NCI-H128 (cell line): Measurements from ENCODE around the gene CNKSR3.

Experiments used
- DNase-seq: peaks from one replicate; lab custom pipeline; 2025; ENCODE audit not compliant: unreplicated experiment; lab: John Stamatoyannopoulos, UW

The CNKSR3 gene

DNA sequence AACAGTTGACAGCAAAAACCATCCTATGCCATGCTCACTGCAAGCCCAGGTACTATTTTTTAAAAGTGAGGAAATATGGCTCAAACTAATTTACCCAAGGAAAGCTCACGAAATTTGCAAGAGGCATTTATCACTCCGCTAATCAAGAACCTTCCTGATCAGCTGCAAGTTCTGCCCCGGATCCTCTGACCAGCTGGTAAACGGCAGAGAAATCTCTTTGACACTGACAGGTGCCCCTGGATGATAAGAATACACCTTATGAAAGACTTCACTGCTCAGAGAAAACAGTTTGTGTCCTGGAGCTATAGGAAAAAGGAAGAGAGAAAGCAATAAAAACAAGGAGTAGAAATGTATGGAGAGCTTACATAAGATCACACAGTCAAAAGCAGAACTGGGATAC lies 6.4 kb downstream of the CNKSR3 start:
- DNase-seq, result no peak

GRCh38 chr6:154503658-154504057 lies 6.8 kb downstream of the CNKSR3 start:
- no peak for DNase-seq

GRCh38 chr6:154502553-154502952 lies 7.9 kb downstream of the CNKSR3 start:
- DNase-seq, result no peak

GRCh38 chr6:154501578-154501868 lies 9.0 kb downstream of the CNKSR3 start:
- no peak for DNase-seq

DNA sequence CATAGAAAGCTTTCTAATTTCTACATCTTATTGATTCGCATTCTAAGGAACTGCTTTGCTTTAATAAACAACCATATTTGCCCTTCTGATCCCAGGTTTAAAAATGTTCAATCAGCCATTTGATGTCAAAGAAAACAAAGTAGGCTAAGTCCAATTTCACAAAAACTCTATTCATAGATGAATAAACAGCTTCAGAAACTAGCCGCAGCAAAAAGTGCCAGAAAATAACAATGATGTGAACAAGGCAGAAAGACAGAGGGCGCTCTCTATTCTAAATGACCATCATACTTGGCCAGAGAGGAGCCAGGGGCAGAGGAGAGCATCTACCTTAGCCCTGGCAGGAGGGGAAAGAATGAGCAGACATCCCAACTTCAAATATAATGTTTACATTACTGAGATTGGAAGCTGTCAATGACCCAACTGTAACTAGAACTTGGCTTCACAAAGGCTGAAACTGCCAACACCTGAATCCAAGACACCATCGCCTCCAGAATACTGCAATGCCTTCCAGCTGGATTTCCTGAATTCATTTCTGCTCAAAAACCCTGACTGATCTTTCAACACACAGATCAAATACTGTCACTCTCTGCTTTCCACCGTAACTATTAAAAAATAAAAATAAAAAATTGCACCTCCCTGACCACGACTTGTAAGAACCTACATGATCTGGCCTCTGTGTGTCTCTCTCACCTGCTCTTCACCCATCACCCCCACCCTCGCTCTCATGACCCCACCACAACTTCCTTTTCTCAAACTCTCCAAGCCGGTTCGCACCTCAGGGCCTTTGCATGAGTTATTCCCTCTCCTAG lies 9.5 kb downstream of the CNKSR3 start:
- no peak for DNase-seq

DNA sequence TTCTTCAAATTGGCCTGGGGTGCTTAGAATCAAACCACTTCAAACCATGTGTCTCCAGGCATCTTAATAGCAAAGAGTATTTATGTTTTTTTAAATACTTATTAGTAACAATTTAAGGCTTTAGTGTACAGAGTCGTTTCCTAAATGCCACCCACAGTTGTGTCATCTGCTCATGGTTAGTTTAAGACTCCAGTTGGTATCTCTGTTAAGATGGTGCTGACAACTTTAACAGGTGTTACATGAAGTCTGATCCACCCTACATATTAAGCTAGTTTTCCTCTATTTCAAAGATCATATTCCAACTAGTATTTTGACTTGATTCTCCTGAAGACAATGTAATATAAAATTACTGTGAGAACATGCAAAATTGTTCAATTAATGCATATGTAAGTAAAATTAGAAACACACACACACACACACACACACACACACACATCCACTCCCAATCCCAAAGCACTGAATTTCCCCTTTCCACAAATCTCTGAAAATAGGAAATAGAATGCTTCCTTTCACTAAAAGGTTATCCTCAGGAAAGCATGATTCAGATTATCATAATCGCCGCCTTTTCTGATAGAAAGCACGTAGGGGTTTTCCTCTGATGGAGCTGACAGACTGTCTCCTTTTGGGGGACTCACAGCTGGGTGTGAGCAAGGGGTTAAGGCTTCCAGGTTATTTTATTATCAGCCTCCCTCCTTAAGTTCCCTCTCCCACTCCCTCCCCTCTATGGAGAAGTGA lies 10.5 kb downstream of the CNKSR3 start:
- no peak for DNase-seq

- no peak for DNase-seq
Measured at GRCh38 chr6:154498340-154498934, 12.0 kb downstream of the CNKSR3 start.

GRCh38 chr6:154496793-154497517 lies 13.5 kb downstream of the CNKSR3 start:
- no peak for DNase-seq

GRCh38 chr6:154496186-154496585 lies 14.3 kb downstream of the CNKSR3 start:
- DNase-seq, result no peak

DNA sequence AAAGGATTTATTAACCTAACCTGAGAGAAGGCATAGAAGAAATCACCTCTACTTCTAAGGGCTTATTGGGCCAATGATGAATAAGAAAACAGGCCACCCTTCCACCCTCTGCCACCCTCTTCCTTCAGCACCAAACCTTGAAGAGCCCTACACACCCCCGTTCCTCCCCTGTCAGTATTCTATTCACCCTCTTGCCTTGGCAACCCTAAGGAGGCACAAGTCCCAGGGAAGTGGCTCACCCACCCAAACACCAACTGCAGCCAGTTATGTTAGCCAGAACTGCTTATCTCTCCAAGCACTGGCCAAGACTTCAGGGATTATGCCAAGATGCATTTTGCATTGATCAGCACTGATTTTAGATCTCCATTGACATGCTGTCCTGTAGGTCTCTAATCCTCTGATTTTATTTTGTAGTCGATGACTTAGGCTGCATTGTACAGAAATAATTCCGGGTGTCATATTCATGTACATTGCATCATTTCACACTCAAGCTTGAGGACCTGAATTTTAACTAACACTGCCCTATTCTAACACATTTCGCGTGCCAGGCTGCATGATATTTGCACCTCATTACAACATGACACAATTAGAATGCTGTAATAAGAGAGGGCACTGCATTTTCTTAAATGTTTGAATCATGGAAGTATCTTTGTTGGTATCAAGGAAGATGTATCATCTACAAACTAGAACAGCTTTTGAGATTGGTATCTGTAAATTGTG lies 15.7 kb downstream of the CNKSR3 start:
- DNase-seq, result no peak

GRCh38 chr6:154491567-154492470 lies 18.7 kb downstream of the CNKSR3 start:
- DNase-seq, result no peak

- DNase-seq, result no peak
Measured at GRCh38 chr6:154489822-154490221, 20.7 kb downstream of the CNKSR3 start.

DNA sequence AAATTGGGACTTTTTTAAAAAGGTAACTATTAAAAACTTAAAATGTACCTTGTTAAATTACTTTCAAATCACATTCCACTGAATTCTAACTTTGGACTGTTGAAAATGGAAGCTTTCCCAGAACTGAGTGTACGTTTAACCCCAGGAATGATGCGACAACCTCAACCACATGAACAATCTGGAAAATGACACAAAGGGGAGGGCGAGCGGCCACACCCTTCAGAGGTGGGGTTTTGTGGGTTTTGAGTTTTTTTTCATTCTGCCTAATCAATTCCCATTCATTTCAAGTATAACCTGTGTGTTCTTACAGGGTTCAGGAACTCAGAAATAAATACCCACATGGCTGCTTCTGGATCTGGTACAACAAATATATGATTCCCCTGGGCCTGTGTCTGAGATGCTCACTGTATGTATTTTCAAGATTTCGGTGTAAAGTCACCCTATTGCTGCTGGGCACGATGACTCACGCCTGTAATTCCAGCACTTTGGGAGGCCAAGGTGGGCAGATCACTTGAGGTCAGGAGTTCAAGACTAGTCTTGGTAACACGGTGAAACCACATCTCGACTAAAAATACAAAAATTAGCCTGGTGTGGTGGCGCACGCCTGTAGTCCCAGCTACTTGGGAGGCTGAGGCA lies 21.6 kb downstream of the CNKSR3 start:
- DNase-seq, result no peak

DNA sequence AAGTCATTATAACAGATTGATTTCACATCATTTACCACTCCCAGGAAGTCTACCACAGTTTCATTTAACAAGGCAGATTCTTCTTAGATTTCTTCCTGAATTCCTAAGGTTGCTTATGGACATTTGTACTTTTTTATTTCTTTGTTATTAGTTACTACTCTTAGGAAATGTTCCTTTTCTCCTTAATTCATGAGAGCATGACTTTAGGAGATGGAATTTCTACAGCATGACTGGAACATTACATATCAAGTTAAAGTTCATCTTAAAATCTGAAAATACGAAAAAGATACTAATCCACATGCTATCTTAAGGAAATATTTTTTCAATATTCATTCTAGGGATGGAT lies 22.3 kb downstream of the CNKSR3 start:
- DNase-seq, result no peak

DNA sequence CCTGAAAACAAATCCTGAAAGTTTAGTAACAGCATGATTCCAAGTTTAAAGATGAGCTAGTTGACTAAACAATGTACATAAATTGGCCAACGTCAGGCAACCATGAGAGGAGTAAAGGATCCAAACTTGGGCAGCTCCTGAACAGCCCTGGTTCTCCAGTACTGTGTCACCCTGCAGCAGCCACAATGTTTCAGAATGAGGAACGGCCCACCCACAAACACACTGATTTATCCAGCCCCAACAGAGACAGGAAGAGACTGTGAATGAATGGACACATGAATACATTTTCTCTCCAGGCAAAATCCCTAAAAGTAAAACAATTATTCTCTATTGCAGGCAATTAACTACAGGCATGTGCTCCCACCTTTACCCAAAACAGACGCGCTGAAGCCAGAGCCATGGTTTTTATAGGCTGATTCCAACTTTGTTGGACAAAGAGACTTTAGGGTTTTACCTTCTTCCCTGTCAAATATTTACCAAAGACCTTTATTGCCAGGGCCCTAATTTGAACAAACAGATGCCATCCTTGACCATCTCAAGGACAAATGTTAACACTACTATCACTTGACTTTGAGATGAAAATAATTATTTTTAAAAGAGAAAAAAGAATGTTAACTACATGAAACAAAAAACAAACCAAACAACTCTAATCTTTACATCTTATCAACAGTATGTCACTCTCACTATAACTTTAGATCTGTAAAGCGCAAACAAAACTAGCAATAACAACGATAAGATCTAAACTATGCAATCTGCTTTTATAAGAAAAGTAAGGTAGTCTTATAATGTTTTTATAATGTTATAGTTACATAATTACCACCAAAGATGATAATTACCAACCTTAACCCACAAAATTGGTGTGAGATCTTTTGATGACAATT lies 22.9 kb downstream of the CNKSR3 start:
- no peak for DNase-seq

- no peak for DNase-seq
Measured at GRCh38 chr6:154485815-154486214, 24.7 kb downstream of the CNKSR3 start.

DNA sequence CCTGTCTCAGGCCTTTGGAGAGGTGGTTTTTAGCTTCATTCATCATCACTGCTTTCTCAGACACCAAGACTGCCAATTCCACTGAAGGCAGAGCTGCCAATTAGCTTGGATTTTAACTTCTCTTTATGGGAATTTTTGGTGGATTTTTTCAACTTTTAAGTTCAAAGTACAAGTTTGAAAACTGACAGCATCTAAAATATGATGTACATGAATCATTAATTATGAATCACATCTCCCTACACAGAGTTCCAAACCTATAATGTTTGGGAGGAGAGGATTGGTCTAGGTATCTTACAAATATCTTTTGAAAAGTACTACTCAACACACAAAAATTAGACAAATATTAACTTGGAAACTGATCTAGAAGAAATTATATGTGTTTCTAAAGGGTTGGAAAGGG lies 25.5 kb downstream of the CNKSR3 start:
- DNase-seq, result no peak

- DNase-seq, result no peak
Measured at GRCh38 chr6:154482858-154483257, 27.6 kb downstream of the CNKSR3 start.
